Sigmoid colon (tissue), 4 donors: Measurements from ENCODE around the gene CABLES1.

Experiments used
- CTCF ChIP-seq, 4 experiments: fragments of 450-650 bp in 3 of 4; fragments of 200-600 bp in 1 of 4; IDR thresholded peaks; one replicate each; pipeline ENCODE4 v1.5.1; 2016 to 2019; ENCODE audit warnings: antibody characterized with exemption in 4 of 4, mild to moderate bottlenecking in 3 of 4, moderate library complexity in 2 of 4
- EP300 ChIP-seq, 4 donors: sonication (generic); formaldehyde crosslinking; IDR thresholded peaks; one replicate each; pipeline ENCODE4 v1.6.1; 2017; ENCODE audit warnings: antibody characterized with exemption in 4 of 4
- POLR2A ChIP-seq, 2 donors: fragments of 450-650 bp; IDR thresholded peaks; one replicate each; pipeline ENCODE4 v1.6.1; 2016; ENCODE audit warnings: antibody characterized with exemption in 2 of 2, mild to moderate bottlenecking in 2 of 2, moderate library complexity in 2 of 2

GRCh38 chr18:23148382-23148781 is 13.1 kb downstream of the CABLES1 start:
- no peak for TF ChIP-seq CTCF (IDR thresholded peaks at IDR 0.05)
- TF ChIP-seq EP300 (IDR thresholded peaks at IDR 0.05), result no peak
- no peak for TF ChIP-seq POLR2A (IDR thresholded peaks at IDR 0.05)
